ENCODE results near the gene ITGB1.

- TF ChIP-seq, protein P1, sequence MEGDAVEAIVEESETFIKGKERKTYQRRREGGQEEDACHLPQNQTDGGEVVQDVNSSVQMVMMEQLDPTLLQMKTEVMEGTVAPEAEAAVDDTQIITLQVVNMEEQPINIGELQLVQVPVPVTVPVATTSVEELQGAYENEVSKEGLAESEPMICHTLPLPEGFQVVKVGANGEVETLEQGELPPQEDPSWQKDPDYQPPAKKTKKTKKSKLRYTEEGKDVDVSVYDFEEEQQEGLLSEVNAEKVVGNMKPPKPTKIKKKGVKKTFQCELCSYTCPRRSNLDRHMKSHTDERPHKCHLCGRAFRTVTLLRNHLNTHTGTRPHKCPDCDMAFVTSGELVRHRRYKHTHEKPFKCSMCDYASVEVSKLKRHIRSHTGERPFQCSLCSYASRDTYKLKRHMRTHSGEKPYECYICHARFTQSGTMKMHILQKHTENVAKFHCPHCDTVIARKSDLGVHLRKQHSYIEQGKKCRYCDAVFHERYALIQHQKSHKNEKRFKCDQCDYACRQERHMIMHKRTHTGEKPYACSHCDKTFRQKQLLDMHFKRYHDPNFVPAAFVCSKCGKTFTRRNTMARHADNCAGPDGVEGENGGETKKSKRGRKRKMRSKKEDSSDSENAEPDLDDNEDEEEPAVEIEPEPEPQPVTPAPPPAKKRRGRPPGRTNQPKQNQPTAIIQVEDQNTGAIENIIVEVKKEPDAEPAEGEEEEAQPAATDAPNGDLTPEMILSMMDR (IDR thresholded peaks at IDR 0.05), result no peak
- no peak for TF ChIP-seq POLR2A (IDR thresholded peaks at IDR 0.05)
- no peak for TF ChIP-seq EP300 (IDR thresholded peaks at IDR 0.05)
Measured at GRCh38 chr10:32889631-32890212, 68.3 kb downstream of the ITGB1 start.
